HCT116 (cell line): Measurements from ENCODE around the gene TKTL1. TPM values are rescaled to one million over a fixed set of nuclear protein-coding genes. Genes with fewer than 3 reads are reported as not detected.

Experiments
- ATAC-seq: fragments of 200-7000 bp; cut with Tn5 transposase; 2 replicates; pipeline ENCODE4 v1.9.1; 2020; ENCODE audit warnings: mild to moderate bottlenecking, moderate library complexity
- BruUV-seq: library from RNA; stranded (reverse); fragments of 400-500 nt; replicated peaks from 2 replicates; lab custom pipeline; 2021; lab: Mats Ljungman, UMichigan
- CTCF ChIA-PET: fragments of 300-600 bp; sonication (Branson Sonifier 250); formaldehyde crosslinking; loops from one replicate; lab custom pipeline; 2021; ENCODE audit warnings: antibody characterized with exemption; lab: Charles Lee
- POLR2A ChIA-PET: fragments of 300-600, 350-600 bp; sonication (Branson Sonifier 250); formaldehyde crosslinking; loops from one replicate; lab custom pipeline; 2021; ENCODE audit warnings: antibody characterized with exemption; lab: Charles Lee
- RAD21 ChIA-PET, 2 experiments: fragments of 300-600 bp; sonication (Branson Sonifier 250); formaldehyde crosslinking; loops; one replicate each; lab custom pipeline; 2023; ENCODE audit warnings: low total read pairs in 2 of 2; ENCODE audit not compliant: uncharacterized antibody in 2 of 2, unreplicated experiment in 2 of 2, low non-redundant PET in 1 of 2; lab: Charles Lee
- DNase-seq: peaks from one replicate; pipeline ENCODE4 v3.0.0-alpha.2; 2010; ENCODE audit warnings: low read depth, low spot score
- H2AFZ ChIP-seq: fragments of 200-600 bp; shearing (Covaris generic), sonication (generic); 2 replicates; pipeline ENCODE4 v1.6.1; 2017; ENCODE audit warnings: low read depth, mixed run types, mixed read lengths, antibody characterized with exemption, low read length; ENCODE audit not compliant: poor library complexity, severe bottlenecking
- H3K27ac ChIP-seq: 2 replicates; pipeline ENCODE4 v1.5.1; 2012; ENCODE audit warnings: low read depth, low read length
- H3K27me3 ChIP-seq: fragments of 200-600 bp; sonication (generic); 2 replicates; pipeline ENCODE4 v1.6.1; 2016; ENCODE audit warnings: mixed run types, low read length, mixed read lengths; ENCODE audit not compliant: insufficient read depth
- H3K36me3 ChIP-seq, 2 experiments: fragments of 200-500 bp in 1 of 2; fragments of 200-600 bp in 1 of 2; sonication (Bioruptor generic) in 1 of 2; sonication (generic) in 1 of 2; 2 replicates each; pipeline versions ENCODE4 v1.5.1 to v1.6.1; 2014 to 2016; ENCODE audit warnings: low read length in 2 of 2, inconsistent platforms in 1 of 2, mixed read lengths in 1 of 2, mixed run types in 1 of 2; ENCODE audit not compliant: insufficient read depth in 2 of 2, control insufficient read depth in 1 of 2
- H3K4me1 ChIP-seq, 2 experiments: fragments of 200-600 bp in 1 of 2; sonication (generic) in 1 of 2; 2 replicates each; pipeline versions ENCODE4 v1.5.1 to v1.6.1; 2012 to 2017; ENCODE audit warnings: low read length in 2 of 2, inconsistent platforms in 1 of 2, mild to moderate bottlenecking in 1 of 2, mixed read lengths in 1 of 2, mixed run types in 1 of 2, moderate library complexity in 1 of 2; ENCODE audit not compliant: insufficient read depth in 2 of 2, control insufficient read depth in 1 of 2
- H3K4me2 ChIP-seq: fragments of 200-600 bp; sonication (generic); 2 replicates; pipeline ENCODE4 v1.6.1; 2017; ENCODE audit warnings: mixed run types, low read length, mixed read lengths
- H3K4me3 ChIP-seq, 2 experiments: fragments of 200-600 bp in 1 of 2; sonication (generic) in 1 of 2; replicated peaks in 1 of 2; 2 replicates each; pipeline ENCODE4 v1.5.1; 2011 to 2016; ENCODE audit warnings: low read length in 2 of 2, control low read depth in 1 of 2, low read depth in 1 of 2, mild to moderate bottlenecking in 1 of 2, mixed read lengths in 1 of 2, mixed run types in 1 of 2
- H3K79me2 ChIP-seq: fragments of 200-600 bp; sonication (generic); 2 replicates; pipeline ENCODE4 v1.6.1; 2017; ENCODE audit warnings: mild to moderate bottlenecking, mixed run types, low read length, moderate library complexity, mixed read lengths; ENCODE audit not compliant: insufficient read depth
- H3K9ac ChIP-seq: fragments of 200-600 bp; sonication (generic); 2 replicates; pipeline ENCODE4 v1.6.1; 2016; ENCODE audit warnings: low read length, mixed read lengths
- H3K9me2 ChIP-seq: fragments of 200-600 bp; sonication (generic), shearing (Covaris generic); 2 replicates; pipeline ENCODE4 v1.6.1; 2017; ENCODE audit warnings: mixed run types, mild to moderate bottlenecking, moderate library complexity; ENCODE audit not compliant: insufficient read depth
- H3K9me3 ChIP-seq, 2 experiments: fragments of 200-500 bp in 1 of 2; fragments of 200-600 bp in 1 of 2; sonication (Bioruptor generic) in 1 of 2; sonication (generic) in 1 of 2; 2 replicates each; pipeline ENCODE4 v1.6.1; 2014 to 2017; ENCODE audit warnings: low read length in 2 of 2, mixed read lengths in 2 of 2, inconsistent platforms in 1 of 2, low read depth in 1 of 2, mild to moderate bottlenecking in 1 of 2, mixed run types in 1 of 2, moderate library complexity in 1 of 2; ENCODE audit not compliant: control insufficient read depth in 1 of 2, insufficient read depth in 1 of 2
- H4K20me1 ChIP-seq: fragments of 200-600 bp; sonication (generic), shearing (Covaris generic); 2 replicates; pipeline ENCODE4 v1.6.1; 2017; ENCODE audit warnings: mixed run types, mild to moderate bottlenecking, moderate library complexity; ENCODE audit not compliant: insufficient read depth
- CEBPB ChIP-seq: IDR thresholded peaks from 2 replicates; pipeline ENCODE4 v1.6.1; 2012; ENCODE audit warnings: low read depth
- EGR1 ChIP-seq: IDR thresholded peaks from 2 replicates; pipeline ENCODE4 v1.6.1; 2012; ENCODE audit warnings: low read depth
- EZH2 ChIP-seq: fragments of 200-600 bp; sonication (generic); IDR thresholded peaks from 2 replicates; pipeline ENCODE4 v1.6.1; 2017; ENCODE audit warnings: antibody characterized with exemption, mixed run types
- JUND ChIP-seq: IDR thresholded peaks from 2 replicates; pipeline ENCODE4 v1.6.1; 2012
- POLR2A ChIP-seq: IDR thresholded peaks from 2 replicates; pipeline ENCODE4 v1.7.0; 2011; ENCODE audit warnings: borderline replicate concordance; ENCODE audit not compliant: insufficient read depth, insufficient read length; ENCODE audit errors: extremely low read depth
- ZNF274 ChIP-seq: fragments of 200-500 bp; sonication (Bioruptor generic); IDR thresholded peaks from 2 replicates; pipeline ENCODE4 v1.6.1; 2014; ENCODE audit warnings: mild to moderate bottlenecking, low read depth, low read length, inconsistent platforms
- intact Hi-C: fragments of 100-400 bp; cut with micrococcal nuclease; formaldehyde crosslinking; loops from 2 replicates; pipeline ENCODE4 v1.10.0; 2022
- total RNA-seq: library from RNA; stranded (reverse); gene quantifications from one replicate; pipeline ENCODE4 v1.2.1, GENCODE V29; 2021; ENCODE audit not compliant: unreplicated experiment
- TF ChIP-seq, protein P1 (sequence below): IDR thresholded peaks from 2 replicates; pipeline ENCODE4 v1.6.1; 2012
- TF ChIP-seq, protein P2 (sequence below), 3 experiments: fragments of 200-600 bp in 1 of 3; sonication (generic) in 1 of 3; IDR thresholded peaks in 2 of 3; conservative IDR thresholded peaks in 1 of 3; 2 replicates each; pipeline ENCODE4 v1.5.1; 2012 to 2017; ENCODE audit warnings: low read depth in 2 of 3, low read length in 2 of 3, antibody characterized with exemption in 1 of 3, borderline replicate concordance in 1 of 3, control low read depth in 1 of 3, mild to moderate bottlenecking in 1 of 3, mixed read lengths in 1 of 3, mixed run types in 1 of 3, moderate library complexity in 1 of 3; ENCODE audit not compliant: insufficient read depth in 1 of 3

Gene TKTL1
- total RNA-seq, 1 experiment from 2014 or later: 0.34 TPM

DNA sequence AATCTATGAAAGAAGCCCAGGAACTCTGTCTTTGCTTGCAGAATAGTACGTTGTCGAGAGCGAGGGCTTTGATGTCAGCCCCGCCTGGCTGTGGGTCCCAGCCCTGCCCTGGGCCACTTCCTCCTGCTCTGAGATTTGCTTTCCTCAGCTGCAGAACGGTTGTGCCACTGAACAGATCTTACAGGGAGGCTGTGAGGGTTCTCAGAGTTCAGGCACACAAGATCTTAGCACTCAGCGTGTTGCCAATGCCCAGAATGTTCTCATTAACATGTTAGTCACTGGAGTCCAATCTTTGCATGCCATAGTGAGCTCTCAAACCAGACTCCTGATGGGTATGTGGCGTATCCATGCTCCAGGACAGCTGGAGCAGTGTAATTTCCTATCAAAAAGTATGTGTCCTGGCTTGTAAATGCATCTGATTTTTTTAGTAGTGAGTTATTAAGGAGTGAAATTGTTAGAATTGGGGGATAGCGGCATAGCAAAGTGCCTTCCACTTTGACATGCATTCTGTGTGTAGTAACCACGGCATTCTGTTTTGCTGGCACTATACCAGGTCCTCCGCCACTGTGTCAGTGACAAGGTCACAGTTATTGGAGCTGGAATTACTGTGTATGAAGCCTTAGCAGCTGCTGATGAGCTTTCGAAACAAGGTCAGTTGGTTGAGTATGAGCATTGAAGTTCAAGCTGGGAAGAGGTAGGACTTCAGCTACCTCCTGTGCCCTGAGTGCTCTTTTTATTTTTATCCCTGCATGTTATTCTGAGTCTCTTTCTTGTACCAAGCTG lies 31.6 kb downstream of the TKTL1 start:
- no TSS peak for BruUV-seq
- Histone ChIP-seq H3K79me2 (no peaks in the 10 kb centered on the region), H2AFZ (no peak overlapping the region), H3K27me3 (0 out of 2 replicates have a peak, but pooled peaks cover 8% of the 10 kb centered on the region), H3K9ac (no peak overlapping the region), H3K9me3 (no peaks in the 10 kb centered on the region), H3K36me3 (no peaks in the 10 kb centered on the region), H3K4me1 (no peaks in the 10 kb centered on the region), H3K4me2 (no peak overlapping the region), H3K4me3 (no peak overlapping the region), H4K20me1 (no peaks in the 10 kb centered on the region), H3K27ac (no peak overlapping the region), H3K9me2 (no peaks in the 10 kb centered on the region)
- no peak for DNase-seq
- no peak for ATAC-seq
- intact Hi-C loops: no loop called here
- RAD21 ChIA-PET: no interaction called here
- POLR2A ChIA-PET: no interaction called here
- CTCF ChIA-PET: no interaction called here
- TF ChIP-seq CEBPB (no peak), ZNF274 (no peak), JUND (no peak), POLR2A (no peak), EZH2 (no peak), EGR1 (no peak)
- TF ChIP-seq, protein P1, sequence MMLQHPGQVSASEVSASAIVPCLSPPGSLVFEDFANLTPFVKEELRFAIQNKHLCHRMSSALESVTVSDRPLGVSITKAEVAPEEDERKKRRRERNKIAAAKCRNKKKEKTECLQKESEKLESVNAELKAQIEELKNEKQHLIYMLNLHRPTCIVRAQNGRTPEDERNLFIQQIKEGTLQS: no peak
- TF ChIP-seq, protein P2, sequence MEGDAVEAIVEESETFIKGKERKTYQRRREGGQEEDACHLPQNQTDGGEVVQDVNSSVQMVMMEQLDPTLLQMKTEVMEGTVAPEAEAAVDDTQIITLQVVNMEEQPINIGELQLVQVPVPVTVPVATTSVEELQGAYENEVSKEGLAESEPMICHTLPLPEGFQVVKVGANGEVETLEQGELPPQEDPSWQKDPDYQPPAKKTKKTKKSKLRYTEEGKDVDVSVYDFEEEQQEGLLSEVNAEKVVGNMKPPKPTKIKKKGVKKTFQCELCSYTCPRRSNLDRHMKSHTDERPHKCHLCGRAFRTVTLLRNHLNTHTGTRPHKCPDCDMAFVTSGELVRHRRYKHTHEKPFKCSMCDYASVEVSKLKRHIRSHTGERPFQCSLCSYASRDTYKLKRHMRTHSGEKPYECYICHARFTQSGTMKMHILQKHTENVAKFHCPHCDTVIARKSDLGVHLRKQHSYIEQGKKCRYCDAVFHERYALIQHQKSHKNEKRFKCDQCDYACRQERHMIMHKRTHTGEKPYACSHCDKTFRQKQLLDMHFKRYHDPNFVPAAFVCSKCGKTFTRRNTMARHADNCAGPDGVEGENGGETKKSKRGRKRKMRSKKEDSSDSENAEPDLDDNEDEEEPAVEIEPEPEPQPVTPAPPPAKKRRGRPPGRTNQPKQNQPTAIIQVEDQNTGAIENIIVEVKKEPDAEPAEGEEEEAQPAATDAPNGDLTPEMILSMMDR (IDR thresholded peaks at IDR 0.05 in 2 of 3, conservative IDR thresholded peaks at IDR 0.05 in 1 of 3; ENCODE audit: borderline replicate concordance in 1 of 3, insufficient read depth in 1 of 3, low read depth in 2 of 3, low read length in 2 of 3): no peak
